Stimulated activated CD4-positive, alpha-beta T cell treated with anti-CD3 and anti-CD28 coated beads, Interleukin-4, amount 100 ng/mL, for 24 hours (primary cell): ENCODE data around the gene PRIM2.
"Not testable (repeated sequence)": the region's sequence is repeated elsewhere in the genome, so short reads cannot be mapped to it uniquely, and the experiment has no call there.

ENCODE experiments used
- DNase-seq: peaks from one replicate; pipeline ENCODE4 v3.0.0-alpha.2; 2020

PRIM2 gene

DNA sequence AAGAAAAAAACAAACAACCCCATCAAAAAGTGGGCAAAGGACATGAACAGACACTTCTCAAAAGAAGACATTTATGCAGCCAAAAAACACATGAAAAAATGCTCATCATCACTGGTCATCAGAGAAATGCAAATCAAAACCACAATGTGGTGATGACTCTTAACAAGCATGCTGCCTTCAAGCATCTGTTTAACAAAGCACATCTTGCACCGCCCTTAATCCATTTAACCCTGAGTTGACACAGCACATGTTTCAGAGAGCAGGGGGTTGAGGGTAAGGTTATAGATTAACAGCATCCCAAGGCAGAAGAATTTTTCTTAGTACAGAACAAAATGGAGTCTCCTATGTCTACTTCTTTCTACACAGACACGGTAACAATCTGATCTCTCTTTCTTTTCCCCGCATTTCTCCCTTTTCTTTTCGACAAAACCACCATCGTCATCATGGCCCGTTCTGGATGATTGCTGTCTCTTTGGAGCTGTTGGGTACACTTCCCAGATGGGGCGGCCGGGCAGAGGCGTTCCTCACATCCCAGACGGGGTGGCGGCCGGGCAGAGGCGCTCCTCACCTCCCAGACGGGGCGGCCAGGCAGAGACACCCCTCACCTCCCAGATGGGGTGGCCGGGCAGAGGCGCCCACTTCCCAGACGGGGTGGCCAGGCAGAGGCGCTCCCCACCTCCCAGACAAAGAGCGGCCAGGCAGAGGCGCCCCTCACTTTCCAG, 7.2 kb upstream of the PRIM2 start:
- not testable (repeated sequence) for DNase-seq

- DNase-seq, result no peak
These were observed 6.6 kb upstream of the PRIM2 start for GRCh38 chr6:57310817-57311157.

DNA sequence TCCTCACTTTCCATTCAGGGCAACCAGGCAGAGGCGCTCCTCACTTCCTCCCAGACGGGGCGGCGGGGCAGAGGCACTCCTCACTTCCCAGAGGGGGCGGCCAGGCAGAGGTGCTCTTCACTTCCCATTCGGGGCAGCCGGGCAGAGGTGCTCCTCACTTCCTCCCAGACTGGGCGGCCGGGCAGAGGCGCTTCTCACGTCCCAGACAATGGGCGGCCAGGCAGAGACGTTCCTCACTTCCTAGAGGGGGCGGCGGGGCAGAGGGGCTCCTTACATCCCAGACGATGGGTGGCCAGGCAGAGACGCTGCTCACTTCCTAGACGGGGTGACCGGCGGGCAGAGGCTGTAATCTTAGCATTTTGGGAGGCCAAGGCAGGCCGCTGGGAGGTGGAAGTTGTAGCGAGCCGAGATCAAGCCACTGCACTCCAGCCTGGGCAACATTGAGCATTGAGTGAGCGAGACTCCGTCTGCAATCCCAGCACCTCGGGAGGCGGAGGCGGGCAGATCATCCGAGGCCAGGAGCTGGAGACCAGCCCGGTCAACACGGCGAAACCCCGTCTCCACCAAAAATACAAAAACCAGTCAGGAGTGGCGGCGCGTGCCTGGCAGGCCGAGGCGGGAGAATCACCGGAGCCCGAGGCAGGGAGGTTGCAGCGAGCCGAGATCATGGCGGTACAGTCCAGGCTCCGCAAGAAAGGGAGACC, 6.0 kb upstream of the PRIM2 start:
- not testable (repeated sequence) for DNase-seq

DNA sequence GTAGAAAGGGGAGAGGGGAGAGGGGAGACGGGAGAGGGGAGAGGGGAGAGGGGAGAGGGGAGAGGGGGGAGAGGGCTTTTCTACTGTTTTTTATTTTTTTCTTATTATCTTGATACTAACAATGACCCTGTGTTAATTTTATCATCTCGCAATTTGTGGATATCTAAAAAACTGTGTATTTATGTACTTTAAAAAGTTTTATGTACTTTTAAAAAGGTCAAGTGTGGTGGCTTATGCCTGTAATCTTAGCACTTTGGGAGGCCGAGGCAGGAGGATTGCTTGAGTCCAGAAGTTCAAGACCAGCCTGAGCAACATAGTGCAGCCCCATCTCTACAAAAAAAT, 5.5 kb upstream of the PRIM2 start:
- no peak for DNase-seq

GRCh38 chr6:57313009-57313408, 4.4 kb upstream of the PRIM2 start:
- DNase-seq, result no peak

DNA sequence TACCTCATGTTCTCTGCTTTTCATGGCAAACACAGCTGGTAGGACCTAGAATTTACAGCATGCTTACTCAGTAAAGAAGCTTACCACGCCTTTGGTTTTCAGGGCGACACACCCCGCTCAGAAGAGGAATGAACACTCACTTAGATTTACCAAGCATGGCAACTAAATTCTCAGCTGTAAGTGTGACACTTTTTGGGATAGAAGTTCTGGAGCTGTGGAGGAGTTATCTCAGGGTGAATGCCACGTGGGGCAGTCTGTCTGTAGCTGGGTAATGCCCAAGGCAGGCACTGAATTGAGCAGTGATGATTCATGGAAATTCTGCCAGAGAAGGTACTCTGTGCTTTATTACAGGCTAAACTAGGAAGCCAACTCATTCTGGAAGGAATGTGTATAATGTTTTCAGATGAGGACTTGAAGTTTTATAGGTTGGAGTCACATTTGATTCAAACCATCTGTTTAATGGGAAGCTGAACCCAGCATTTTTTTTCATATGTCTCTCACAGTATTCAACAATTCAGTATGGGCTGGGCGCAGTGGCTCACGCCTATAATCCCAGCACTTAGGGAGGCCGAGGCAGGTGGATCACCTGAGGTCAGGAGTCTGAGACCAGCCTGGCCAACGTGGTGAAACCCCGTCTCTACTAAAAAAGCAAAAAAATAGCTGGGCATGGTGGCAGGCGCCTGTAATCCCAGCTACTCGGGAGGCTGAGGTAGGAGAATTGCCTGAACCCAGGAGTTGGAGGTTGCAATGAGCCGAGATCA, 3.5 kb upstream of the PRIM2 start:
- DNase-seq, result no peak

DNA sequence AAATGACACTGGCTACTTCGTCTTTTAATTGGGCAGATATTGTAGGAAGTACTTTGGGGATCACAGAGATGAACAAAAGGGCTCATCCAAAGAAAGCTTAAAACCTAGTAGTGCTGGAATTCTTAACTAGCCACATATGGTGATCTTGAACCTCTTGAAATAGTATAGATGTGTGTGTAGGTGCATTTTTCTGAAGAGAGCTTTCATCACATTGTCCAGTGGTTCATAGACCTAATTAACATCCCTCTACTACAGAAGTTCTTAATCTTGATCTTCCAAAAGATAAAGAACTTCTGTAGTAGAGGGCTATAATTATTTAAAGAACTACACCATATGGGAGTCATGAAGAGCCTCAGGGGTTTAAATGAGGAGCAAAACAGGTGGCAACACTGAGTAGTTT, 2.3 kb upstream of the PRIM2 start:
- DNase-seq, result no peak

- DNase-seq, result no peak
These were observed 1.6 kb upstream of the PRIM2 start for GRCh38 chr6:57315851-57316250.

DNA sequence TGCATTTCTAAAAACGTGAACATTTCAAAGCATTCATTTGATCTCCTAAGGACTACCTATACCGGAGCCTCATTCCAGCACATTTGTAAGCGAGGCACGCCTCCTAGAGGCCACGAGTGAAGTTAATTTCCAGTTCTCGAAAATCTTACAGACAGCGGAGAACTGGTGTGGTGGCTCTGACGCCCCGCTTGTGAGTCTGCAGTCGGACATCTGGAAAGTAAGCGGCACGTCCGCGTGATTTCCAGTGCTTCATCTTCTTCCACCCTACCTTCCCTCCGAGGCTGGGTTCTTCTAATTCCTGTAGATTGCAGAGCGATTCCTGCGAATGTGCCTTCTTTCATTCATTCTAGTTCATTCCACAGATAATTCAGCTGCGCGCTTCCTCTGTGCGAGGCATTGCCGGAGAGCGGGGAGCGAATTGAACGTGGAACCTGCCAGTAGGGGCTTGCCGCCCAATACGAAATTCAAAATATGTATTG, 810 bp upstream of the PRIM2 start:
- DNase-seq, result peak; percentile 83

DNA sequence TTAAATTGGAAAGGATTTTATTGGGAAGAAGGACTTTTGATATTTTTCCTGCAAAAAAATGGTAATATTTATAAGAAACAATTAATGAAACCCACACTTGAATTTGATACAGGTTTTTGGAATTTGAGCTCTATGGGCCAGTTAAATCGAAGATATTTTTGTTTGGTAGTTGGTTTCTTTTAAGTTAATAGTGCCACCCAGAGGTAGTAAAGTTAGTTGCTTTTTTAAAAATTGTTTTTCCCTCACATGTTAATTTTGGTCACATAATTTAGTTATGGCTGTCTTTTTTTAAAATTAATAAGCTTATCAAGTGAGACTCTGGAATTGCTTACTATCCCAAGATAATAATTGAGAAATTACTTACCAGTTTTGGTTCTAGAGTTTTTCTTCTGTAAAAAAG, 7.1 kb downstream of the PRIM2 start:
- DNase-seq, result no peak

- no peak for DNase-seq
These were observed 9.9 kb downstream of the PRIM2 start for GRCh38 chr6:57327311-57327710.

GRCh38 chr6:57328074-57328473, 10.6 kb downstream of the PRIM2 start:
- no peak for DNase-seq

- DNase-seq, result no peak
These were observed 12.5 kb downstream of the PRIM2 start for GRCh38 chr6:57329933-57330332.

GRCh38 chr6:57342148-57342669, 24.8 kb downstream of the PRIM2 start:
- no peak for DNase-seq

DNA sequence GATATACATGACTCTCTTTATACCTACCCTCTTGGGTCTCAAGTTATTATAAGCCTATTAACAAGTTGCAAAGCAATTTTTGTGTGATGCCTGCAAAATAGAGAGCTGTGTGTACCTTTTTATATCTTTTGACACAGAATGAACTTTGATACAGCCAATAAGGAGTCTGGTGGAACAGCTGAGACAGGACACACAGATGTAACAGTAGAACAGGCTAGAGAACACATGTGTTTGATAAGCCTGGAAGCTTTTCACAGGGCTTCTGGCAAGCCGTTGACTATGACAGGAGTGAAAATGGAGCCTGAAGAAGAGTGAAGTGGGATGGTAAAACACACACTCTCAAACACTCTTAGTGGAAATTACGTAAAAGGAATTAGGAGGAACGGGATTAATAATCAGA, 25.9 kb downstream of the PRIM2 start:
- not testable (repeated sequence) for DNase-seq

- DNase-seq, result not testable (repeated sequence)
These were observed 29.3 kb downstream of the PRIM2 start for GRCh38 chr6:57346715-57347114.

- DNase-seq, result not testable (repeated sequence)
These were observed 30.2 kb downstream of the PRIM2 start for GRCh38 chr6:57347597-57347996.

GRCh38 chr6:57350443-57350842, 33.0 kb downstream of the PRIM2 start:
- not testable (repeated sequence) for DNase-seq

DNA sequence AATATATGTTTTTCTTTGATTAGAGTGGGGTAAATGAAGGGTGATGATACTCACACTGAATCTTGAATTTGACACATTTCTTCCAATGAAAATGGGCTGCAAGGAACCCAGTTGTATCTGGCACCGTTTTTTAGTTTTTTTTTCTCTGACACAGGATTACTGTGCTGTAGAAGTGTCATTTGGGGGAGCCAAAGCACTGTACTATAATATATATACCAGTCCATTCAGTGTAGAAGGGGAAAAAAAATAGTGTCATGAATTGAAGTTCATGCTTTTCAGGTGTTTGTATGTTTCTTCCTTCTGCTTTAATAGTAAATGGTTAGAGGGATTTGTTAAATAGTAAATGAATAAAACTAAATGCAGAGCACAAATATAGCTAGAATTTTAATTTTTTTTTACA, 35.2 kb downstream of the PRIM2 start:
- DNase-seq, result not testable (repeated sequence)

DNA sequence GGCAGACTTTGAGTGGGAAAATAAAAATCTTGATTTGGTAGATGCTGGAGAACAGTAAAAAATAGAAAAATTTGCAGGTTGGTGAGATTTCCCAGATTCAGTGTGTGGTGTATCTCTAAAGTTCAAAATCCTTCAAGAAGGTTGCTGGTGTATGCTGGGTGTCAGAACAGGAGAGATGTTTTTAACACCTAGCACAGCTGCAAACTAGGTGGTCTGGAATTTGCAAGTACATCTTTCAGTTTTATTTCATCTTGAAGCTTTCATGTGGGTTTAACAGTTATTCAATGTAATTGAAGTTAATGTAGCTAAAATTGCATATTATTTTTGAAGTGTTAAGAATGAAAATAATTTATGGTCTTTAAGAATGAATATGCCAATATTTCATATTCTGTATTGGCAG, 40.9 kb downstream of the PRIM2 start:
- DNase-seq, result not testable (repeated sequence)

- not testable (repeated sequence) for DNase-seq
These were observed 42.3 kb downstream of the PRIM2 start for GRCh38 chr6:57359766-57360165.

GRCh38 chr6:57362340-57362739, 44.9 kb downstream of the PRIM2 start:
- DNase-seq, result not testable (repeated sequence)

DNA sequence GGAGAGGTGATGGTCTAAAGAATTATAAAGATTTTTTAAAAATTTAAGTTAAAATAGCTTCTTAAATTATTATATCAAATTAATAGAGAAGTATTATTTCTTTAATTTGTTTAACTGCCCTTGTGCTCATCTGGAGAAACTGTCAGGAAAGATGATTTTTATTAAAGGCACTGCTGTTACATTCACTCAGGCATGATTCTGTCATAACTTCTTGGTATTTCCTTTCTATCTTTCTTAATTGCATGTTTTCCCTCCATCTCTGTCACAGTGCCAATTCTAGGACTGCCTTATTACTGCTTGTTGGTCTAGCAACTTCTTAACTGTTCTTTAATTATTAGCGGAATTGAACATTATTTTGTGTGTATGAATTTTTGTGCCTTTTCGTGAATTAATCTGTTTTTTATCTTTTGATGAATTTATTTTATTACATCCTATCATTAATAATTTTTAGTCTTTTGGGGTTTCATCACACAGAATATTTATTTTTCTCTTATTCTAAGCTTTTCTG, 47.7 kb downstream of the PRIM2 start:
- DNase-seq, result not testable (repeated sequence)
